Dermis blood vessel endothelial cell (primary cell): Measurements from ENCODE around the gene SS18L1. TPM values are rescaled to one million over a fixed set of nuclear protein-coding genes. Genes with fewer than 3 reads are reported as not detected.

ENCODE experiments used
- DNase-seq: peaks from one replicate; pipeline ENCODE4 v3.0.0; 2010
- total RNA-seq: library from RNA; depleted of rRNA; stranded (reverse); fragments of >200 nt; gene quantifications from 2 replicates; pipeline ENCODE4 v1.2.3, GENCODE V29; 2014

The SS18L1 gene
- total RNA-seq, 1 donor from 2014 or later, result 16.5 TPM

- no peak for DNase-seq
Observed at GRCh38 chr20:62227977-62228958, 84.7 kb downstream of the SS18L1 start.

- no peak for DNase-seq
Observed at GRCh38 chr20:62228982-62229545, 85.5 kb downstream of the SS18L1 start.

- DNase-seq, result no peak
Observed at GRCh38 chr20:62229667-62230066, 86.1 kb downstream of the SS18L1 start.

GRCh38 chr20:62230276-62230675 lies 86.7 kb downstream of the SS18L1 start:
- no peak for DNase-seq

GRCh38 chr20:62230696-62231095 lies 87.1 kb downstream of the SS18L1 start:
- DNase-seq, result no peak

GRCh38 chr20:62231292-62231691 lies 87.7 kb downstream of the SS18L1 start:
- no peak for DNase-seq

Other genes starting within 250 kb of the SS18L1 start
- 3.6 and 7.6 TPM in 2 replicates for gene TAF4, start 77.9 kb upstream of the SS18L1 start, total RNA-seq
- gene LSM14B, start 21.3 kb upstream of the SS18L1 start, total RNA-seq, result 31.3 and 32.8 TPM in 2 replicates
- gene PSMA7, start 375 bp upstream of the SS18L1 start, total RNA-seq, result 450 and 557 TPM in 2 replicates
- 19.3 and 26.7 TPM in 2 replicates for gene MTG2, start 39.3 kb downstream of the SS18L1 start, total RNA-seq
- not detected in 2 replicates for gene HRH3, start 76.5 kb downstream of the SS18L1 start, total RNA-seq
- gene OSBPL2, start 94.8 kb downstream of the SS18L1 start, total RNA-seq, result 28.9 and 35.7 TPM in 2 replicates
- gene ADRM1, start 159.2 kb downstream of the SS18L1 start, total RNA-seq, result 130 and 158 TPM in 2 replicates
- gene LAMA5, start 223.5 kb downstream of the SS18L1 start, total RNA-seq, result 55.8 and 127 TPM in 2 replicates
- gene RPS21, start 243.3 kb downstream of the SS18L1 start, total RNA-seq, result 226 and 1,095 TPM in 2 replicates